Measurements from ENCODE around the gene SIK2. TPM values are rescaled to one million over a fixed set of nuclear protein-coding genes. Genes with fewer than 3 reads are reported as not detected.
A peak's percentile ranks its signal among the peaks of the same experiment; 100 is the strongest.

Gene SIK2
- total RNA-seq, 1 donor from 2014 or later, result 14.3 TPM

DNA sequence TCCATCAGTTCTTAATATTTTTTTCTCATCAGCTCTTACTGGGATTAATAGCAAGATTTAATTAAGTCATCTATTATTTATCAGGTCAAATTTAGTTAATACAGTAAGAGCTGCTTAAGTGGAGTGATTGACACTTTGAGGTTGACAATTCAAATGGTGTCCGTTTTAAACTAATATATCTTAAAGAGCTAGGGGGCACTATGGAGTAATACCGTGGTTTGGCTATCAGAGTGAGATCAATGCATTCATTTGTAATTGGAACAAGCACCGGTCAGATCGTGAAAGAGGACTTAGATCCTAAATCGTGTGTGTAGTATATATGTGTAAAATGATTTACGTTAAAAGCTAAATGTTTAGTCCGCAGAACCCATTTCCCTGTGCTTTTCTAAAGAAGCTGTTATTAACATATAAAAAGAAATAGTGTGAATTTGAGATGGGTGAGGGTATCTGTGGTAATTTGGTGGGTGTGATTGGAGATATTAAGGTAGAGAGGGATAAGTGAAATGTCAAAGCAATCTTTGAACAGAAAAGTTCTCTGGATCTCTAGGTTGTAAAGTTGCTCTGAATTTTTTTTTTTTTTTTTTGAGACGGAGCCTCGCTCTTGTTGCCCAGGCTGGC, 2.3 kb downstream of the SIK2 start:
- no peak overlapping the region for H3K27ac ChIP-seq (ENCODE audit: low read depth, low read length)
- H4K20me1 ChIP-seq (ENCODE audit: insufficient read depth, low read length), result peaks cover 21% of the 10 kb centered on the region
- FAIRE-seq (no peak), DNase-seq (ENCODE audit: low read depth) (peak; percentile 29)
- H3K27me3 ChIP-seq (ENCODE audit: insufficient read depth, low read length), result no peaks in the 10 kb centered on the region
- H3K36me3 ChIP-seq (ENCODE audit: insufficient read depth, low read length), result no peaks in the 10 kb centered on the region
- peak overlapping the region; percentile 98 for H3K9ac ChIP-seq (ENCODE audit: low read length)
- H3K4me1 ChIP-seq (ENCODE audit: insufficient read depth, low read length), result peaks cover 13% of the 10 kb centered on the region
- H3K9me3 ChIP-seq (ENCODE audit: insufficient read depth, low read depth, low read length), result no peaks in the 10 kb centered on the region
- H3K4me2 ChIP-seq (ENCODE audit: low read length), result peak overlapping the region; percentile 97
- Mint-ChIP-seq H3K27ac (ENCODE audit: unreplicated experiment) (no peak overlapping the region), H3K27me3 (ENCODE audit: low read depth, unreplicated experiment) (no peaks in the 10 kb centered on the region), H3K4me1 (ENCODE audit: low read depth, unreplicated experiment) (no peaks in the 10 kb centered on the region), H3K9me3 (ENCODE audit: unreplicated experiment) (no peaks in the 10 kb centered on the region), H3K36me3 (ENCODE audit: low read depth, unreplicated experiment) (no peaks in the 10 kb centered on the region), H3K4me3 (ENCODE audit: unreplicated experiment) (peak overlapping the region; percentile 42)
- H3K79me2 ChIP-seq (ENCODE audit: insufficient read depth, low read length), result peaks cover 71% of the 10 kb centered on the region
- H3K4me3 ChIP-seq (ENCODE audit: insufficient read depth, low read depth, low read length), result peak overlapping the region; percentile 68
- TF ChIP-seq, protein P1, sequence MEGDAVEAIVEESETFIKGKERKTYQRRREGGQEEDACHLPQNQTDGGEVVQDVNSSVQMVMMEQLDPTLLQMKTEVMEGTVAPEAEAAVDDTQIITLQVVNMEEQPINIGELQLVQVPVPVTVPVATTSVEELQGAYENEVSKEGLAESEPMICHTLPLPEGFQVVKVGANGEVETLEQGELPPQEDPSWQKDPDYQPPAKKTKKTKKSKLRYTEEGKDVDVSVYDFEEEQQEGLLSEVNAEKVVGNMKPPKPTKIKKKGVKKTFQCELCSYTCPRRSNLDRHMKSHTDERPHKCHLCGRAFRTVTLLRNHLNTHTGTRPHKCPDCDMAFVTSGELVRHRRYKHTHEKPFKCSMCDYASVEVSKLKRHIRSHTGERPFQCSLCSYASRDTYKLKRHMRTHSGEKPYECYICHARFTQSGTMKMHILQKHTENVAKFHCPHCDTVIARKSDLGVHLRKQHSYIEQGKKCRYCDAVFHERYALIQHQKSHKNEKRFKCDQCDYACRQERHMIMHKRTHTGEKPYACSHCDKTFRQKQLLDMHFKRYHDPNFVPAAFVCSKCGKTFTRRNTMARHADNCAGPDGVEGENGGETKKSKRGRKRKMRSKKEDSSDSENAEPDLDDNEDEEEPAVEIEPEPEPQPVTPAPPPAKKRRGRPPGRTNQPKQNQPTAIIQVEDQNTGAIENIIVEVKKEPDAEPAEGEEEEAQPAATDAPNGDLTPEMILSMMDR (IDR thresholded peaks at IDR 0.05; ENCODE audit: insufficient read depth, low read depth, low read length), result peak; percentile 58
- no peak for TF ChIP-seq EZH2 (IDR thresholded peaks at IDR 0.05; ENCODE audit: insufficient read depth, low read length)
- no peak overlapping the region for H2AFZ ChIP-seq (ENCODE audit: low read depth, low read length)

DNA sequence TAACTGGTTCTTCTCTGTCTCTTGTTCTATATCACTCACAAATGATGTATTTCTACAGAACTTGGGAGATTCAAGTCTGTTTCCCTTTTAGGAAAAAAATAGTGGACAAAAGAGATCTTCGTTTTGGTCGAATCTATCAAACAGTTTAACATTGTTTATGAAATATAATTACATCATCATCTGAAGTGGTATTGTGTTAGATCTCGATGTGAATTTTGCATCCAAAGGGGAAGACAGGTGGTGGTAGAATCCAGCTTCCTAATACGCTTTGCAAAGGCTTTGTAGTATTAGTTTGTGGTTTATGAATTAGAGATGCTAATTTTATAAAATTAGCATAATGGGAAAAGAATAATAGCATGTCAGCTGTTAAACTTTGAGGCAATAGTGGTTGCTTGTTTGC, 3.4 kb downstream of the SIK2 start:
- no peak overlapping the region for H3K27ac Mint-ChIP-seq (ENCODE audit: unreplicated experiment)
- H3K4me3 Mint-ChIP-seq (ENCODE audit: unreplicated experiment), result no peak overlapping the region
- no peaks in the 10 kb centered on the region for H3K36me3 Mint-ChIP-seq (ENCODE audit: low read depth, unreplicated experiment)

More for the DNA sequence above, 3.4 kb downstream of the SIK2 start:
- peaks cover 21% of the 10 kb centered on the region for H4K20me1 ChIP-seq (ENCODE audit: insufficient read depth, low read length)
- no peak for DNase-seq (ENCODE audit: low read depth)
- no peaks in the 10 kb centered on the region for H3K4me1 Mint-ChIP-seq (ENCODE audit: low read depth, unreplicated experiment)
- no peak overlapping the region for H3K27ac ChIP-seq (ENCODE audit: low read depth, low read length)
- no peak for FAIRE-seq
- H3K9me3 Mint-ChIP-seq (ENCODE audit: unreplicated experiment), result no peaks in the 10 kb centered on the region
- no peaks in the 10 kb centered on the region for H3K27me3 Mint-ChIP-seq (ENCODE audit: low read depth, unreplicated experiment)
- H3K4me1 ChIP-seq (ENCODE audit: insufficient read depth, low read length), result peaks cover 13% of the 10 kb centered on the region
- peak overlapping the region; percentile 9 for H3K4me2 ChIP-seq (ENCODE audit: low read length)
- no peak overlapping the region for H3K9ac ChIP-seq (ENCODE audit: low read length)
- H3K9me3 ChIP-seq (ENCODE audit: insufficient read depth, low read depth, low read length), result no peaks in the 10 kb centered on the region
- H3K36me3 ChIP-seq (ENCODE audit: insufficient read depth, low read length), result no peaks in the 10 kb centered on the region
- no peak overlapping the region for H3K4me3 ChIP-seq (ENCODE audit: insufficient read depth, low read depth, low read length)
- H2AFZ ChIP-seq (ENCODE audit: low read depth, low read length), result no peak overlapping the region
- no peaks in the 10 kb centered on the region for H3K27me3 ChIP-seq (ENCODE audit: insufficient read depth, low read length)
- H3K79me2 ChIP-seq (ENCODE audit: insufficient read depth, low read length), result peaks cover 77% of the 10 kb centered on the region
- TF ChIP-seq, protein P1 (IDR thresholded peaks at IDR 0.05; ENCODE audit: insufficient read depth, low read depth, low read length), result no peak
- TF ChIP-seq EZH2 (IDR thresholded peaks at IDR 0.05; ENCODE audit: insufficient read depth, low read length), result no peak
